Endodermal cell (in vitro differentiated cells): ENCODE results near the gene RPS6KC1. TPM values are rescaled to one million over a fixed set of nuclear protein-coding genes. Genes with fewer than 3 reads are reported as not detected.
"Not testable (repeated sequence)": the region's sequence is repeated elsewhere in the genome, so short reads cannot be mapped to it uniquely, and the experiment has no call there.

Experiments
- DNase-seq: peaks from one replicate; pipeline ENCODE4 v3.0.0-alpha.2; 2017
- H3K27ac ChIP-seq: 2 replicates; pipeline ENCODE4 v1.5.1; 2013; ENCODE audit warnings: mild to moderate bottlenecking, low read depth, low read length, moderate library complexity
- H3K27me3 ChIP-seq: 2 replicates; pipeline ENCODE4 v1.6.1; 2013; ENCODE audit warnings: mild to moderate bottlenecking, low read length, moderate library complexity; ENCODE audit not compliant: insufficient read depth, control insufficient read depth, poor library complexity, severe bottlenecking
- H3K36me3 ChIP-seq: 2 replicates; pipeline ENCODE4 v1.7.0; 2013; ENCODE audit warnings: mild to moderate bottlenecking, low read length, moderate library complexity; ENCODE audit not compliant: control insufficient read depth, insufficient read depth
- H3K4me1 ChIP-seq: one replicate; pipeline ENCODE4 v1.7.0; 2013; ENCODE audit warnings: low read length; ENCODE audit not compliant: control insufficient read depth, insufficient read depth
- H3K4me3 ChIP-seq: 2 replicates; pipeline ENCODE4 v1.5.1; 2013; ENCODE audit warnings: mild to moderate bottlenecking, low read length, moderate library complexity
- H3K9ac ChIP-seq: 2 replicates; pipeline ENCODE4 v1.6.1; 2013; ENCODE audit warnings: mild to moderate bottlenecking, low read length, moderate library complexity; ENCODE audit not compliant: poor library complexity, severe bottlenecking; ENCODE audit errors: extremely low read depth
- H3K9me3 ChIP-seq: 2 replicates; pipeline ENCODE4 v1.6.1; 2013; ENCODE audit warnings: mild to moderate bottlenecking, low read length, moderate library complexity; ENCODE audit not compliant: control insufficient read depth
- H3K27ac Mint-ChIP-seq: 2 replicates; pipeline ENCODE4 v1.8.0; 2020; ENCODE audit warnings: mixed read lengths
- H3K27me3 Mint-ChIP-seq: 2 replicates; pipeline ENCODE4 v1.8.0; 2021; ENCODE audit warnings: mild to moderate bottlenecking, mixed read lengths; ENCODE audit not compliant: insufficient read depth
- H3K36me3 Mint-ChIP-seq: 2 replicates; pipeline ENCODE4 v1.8.0; 2020; ENCODE audit warnings: low read depth, mixed read lengths
- H3K4me1 Mint-ChIP-seq: 2 replicates; pipeline ENCODE4 v1.8.0; 2020; ENCODE audit warnings: mixed read lengths
- H3K4me3 Mint-ChIP-seq: 2 replicates; pipeline ENCODE4 v1.8.0; 2020; ENCODE audit warnings: mild to moderate bottlenecking, moderate library complexity, mixed read lengths
- H3K9me3 Mint-ChIP-seq: 2 replicates; pipeline ENCODE4 v1.8.0; 2020; ENCODE audit warnings: mild to moderate bottlenecking, mixed read lengths
- CTCF ChIP-seq: fragments of 200-600 bp; sonication (generic); conservative IDR thresholded peaks from 2 replicates; pipeline ENCODE4 v1.5.0; 2021; ENCODE audit warnings: antibody characterized with exemption, mild to moderate bottlenecking
- WGBS, 2 experiments: methylation state at CpG; one replicate each; pipeline versions ENCODE4 v1.1.5 to v1.1.7; 2013; ENCODE audit warnings: missing lambda C conversion rate in 2 of 2, mixed read lengths in 1 of 2; ENCODE audit not compliant: insufficient coverage in 1 of 2, insufficient read length in 1 of 2; 5-methylcytosine and 5-hydroxymethylcytosine counted together
- total RNA-seq, 2 donors: library from RNA; stranded (reverse); fragmentation: NEBNext Ultra II Directional in 1 of 2; extraction: Animal tissue kit (Norgen Biotek cat#: 25700) in 1 of 2; gene quantifications; 2 replicates in 1 of 2; 3 replicates in 1 of 2; pipeline ENCODE4 v1.2.1, GENCODE V29; 2021

The RPS6KC1 gene
- total RNA-seq, 2 donors from 2014 or later: 31.4 to 36.3 TPM

- DNase-seq: no peak
- Histone ChIP-seq H3K4me1 (no peaks in the 10 kb centered on the region), H3K9me3 (peaks cover 39% of the 10 kb centered on the region), H3K36me3 (peaks cover 26% of the 10 kb centered on the region), H3K27ac (no peak overlapping the region), H3K4me3 (no peak overlapping the region), H3K9ac (no peak overlapping the region), H3K27me3 (no peaks in the 10 kb centered on the region)
- Mint-ChIP-seq H3K4me1 (no peaks in the 10 kb centered on the region), H3K4me3 (no peak overlapping the region), H3K9me3 (peaks cover 24% of the 10 kb centered on the region), H3K27ac (no peak overlapping the region), H3K36me3 (peaks cover 54% of the 10 kb centered on the region), H3K27me3 (no peaks in the 10 kb centered on the region)
- 95% methylated on average over 1 of the region's 1 CpG; no CpG with 5 or more reads in 1 of the 2 experiments for WGBS, 2 experiments
- no peak for TF ChIP-seq CTCF
Observed at GRCh38 chr1:213201380-213202155, 150.5 kb downstream of the RPS6KC1 start.

GRCh38 chr1:213211201-213211600, 160.2 kb downstream of the RPS6KC1 start:
- Mint-ChIP-seq H3K36me3 (peaks cover 67% of the 10 kb centered on the region), H3K4me3 (no peak overlapping the region), H3K4me1 (peaks cover 4% of the 10 kb centered on the region), H3K9me3 (peaks cover 40% of the 10 kb centered on the region), H3K27ac (no peak overlapping the region), H3K27me3 (no peaks in the 10 kb centered on the region)
- 93 to 100% methylated on average over 1 to 2 of the region's 2 CpGs for WGBS, 2 experiments
- no peak overlapping the region for H3K4me3 ChIP-seq
- no peak overlapping the region for H3K27ac ChIP-seq
- no peak overlapping the region for H3K9ac ChIP-seq
- H3K4me1 ChIP-seq: no peaks in the 10 kb centered on the region
- H3K27me3 ChIP-seq: no peaks in the 10 kb centered on the region
- no peak for TF ChIP-seq CTCF
- DNase-seq: no peak
- H3K36me3 ChIP-seq: peaks cover 54% of the 10 kb centered on the region
- H3K9me3 ChIP-seq: peaks cover 34% of the 10 kb centered on the region

- H3K4me3 Mint-ChIP-seq, H3K9ac ChIP-seq, H3K27me3 ChIP-seq, H3K4me1 Mint-ChIP-seq, DNase-seq, H3K27ac Mint-ChIP-seq, H3K27ac ChIP-seq, H3K4me3 ChIP-seq, H3K27me3 Mint-ChIP-seq, H3K4me1 ChIP-seq, H3K9me3 ChIP-seq: not testable (repeated sequence)
- Mint-ChIP-seq H3K9me3 (peaks cover 33% of the 10 kb centered on the region), H3K36me3 (peaks cover 26% of the 10 kb centered on the region)
- peaks cover 17% of the 10 kb centered on the region for H3K36me3 ChIP-seq
- 92% methylated on average over 2 of the region's 2 CpGs; no CpG with 5 or more reads in 1 of the 2 experiments for WGBS, 2 experiments
Observed at GRCh38 chr1:213219076-213219475, 168.0 kb downstream of the RPS6KC1 start.
